OCI-LY7 (cell line): Measurements from ENCODE around the gene SULT1E1. TPM values are rescaled to one million over a fixed set of nuclear protein-coding genes. Genes with fewer than 3 reads are reported as not detected.
"Not testable (repeated sequence)": the region's sequence is repeated elsewhere in the genome, so short reads cannot be mapped to it uniquely, and the experiment has no call there.

Experiments used
- BruUV-seq: library from RNA; stranded (reverse); fragments of 400-500 nt; replicated peaks from 2 replicates; lab custom pipeline; 2021; lab: Mats Ljungman, UMichigan
- CTCF ChIA-PET: fragments of 300-600 bp; sonication (Branson Sonifier 250); formaldehyde crosslinking; loops from one replicate; lab custom pipeline; 2022; ENCODE audit warnings: antibody characterized with exemption; ENCODE audit not compliant: unreplicated experiment; lab: Charles Lee
- POLR2A ChIA-PET: fragments of 300-600 bp; sonication (Branson Sonifier 250); formaldehyde crosslinking; loops from one replicate; lab custom pipeline; 2022; ENCODE audit warnings: antibody characterized with exemption; lab: Charles Lee
- DNase-seq: peaks from one replicate; pipeline ENCODE4 v3.0.0-alpha.2; 2015; ENCODE audit warnings: low spot score
- H2AFZ ChIP-seq: fragments of 200-600 bp; sonication (generic), shearing (Covaris generic); 2 replicates; pipeline ENCODE4 v1.6.1; 2014; ENCODE audit warnings: mild to moderate bottlenecking, antibody characterized with exemption, low read length, moderate library complexity
- H3K27ac ChIP-seq: fragments of 200-600 bp; sonication (generic); 2 replicates; pipeline ENCODE4 v1.5.1; 2014; ENCODE audit warnings: mixed run types, low read depth, mild to moderate bottlenecking, moderate library complexity, low read length, inconsistent platforms; ENCODE audit not compliant: poor library complexity, severe bottlenecking
- H3K36me3 ChIP-seq: fragments of 200-600 bp; sonication (generic); 2 replicates; pipeline ENCODE4 v1.6.1; 2014; ENCODE audit warnings: mild to moderate bottlenecking, antibody characterized with exemption, low read length, moderate library complexity, mixed read lengths; ENCODE audit not compliant: insufficient read depth
- H3K4me1 ChIP-seq: fragments of 200-600 bp; sonication (generic); 2 replicates; pipeline ENCODE4 v1.5.1; 2014; ENCODE audit warnings: mild to moderate bottlenecking, low read length; ENCODE audit not compliant: insufficient read depth, poor library complexity, severe bottlenecking
- H3K4me2 ChIP-seq: fragments of 200-600 bp; sonication (generic); 2 replicates; pipeline ENCODE4 v1.6.1; 2014; ENCODE audit warnings: mild to moderate bottlenecking, low read length
- H3K4me3 ChIP-seq: fragments of 200-600 bp; sonication (generic); 2 replicates; pipeline ENCODE4 v1.5.1; 2014; ENCODE audit warnings: mild to moderate bottlenecking, low read depth, low read length; ENCODE audit not compliant: poor library complexity, severe bottlenecking
- H3K79me2 ChIP-seq: fragments of 200-600 bp; sonication (generic); 2 replicates; pipeline ENCODE4 v1.6.1; 2016; ENCODE audit warnings: low read depth, mild to moderate bottlenecking, low read length, moderate library complexity, mixed read lengths; ENCODE audit not compliant: insufficient read depth
- H3K9me2 ChIP-seq: fragments of 200-600 bp; sonication (generic); 2 replicates; pipeline ENCODE4 v1.6.1; 2016; ENCODE audit warnings: mild to moderate bottlenecking, low read length, mixed read lengths; ENCODE audit not compliant: insufficient read depth
- H3K9me3 ChIP-seq: fragments of 200-600 bp; sonication (generic); 2 replicates; pipeline ENCODE4 v1.6.1; 2014; ENCODE audit warnings: mild to moderate bottlenecking, mixed run types, low read length, mixed read lengths
- H4K20me1 ChIP-seq: fragments of 200-600 bp; sonication (generic); 2 replicates; pipeline ENCODE4 v1.6.1; 2014; ENCODE audit warnings: mild to moderate bottlenecking, antibody characterized with exemption, low read length, moderate library complexity, mixed read lengths; ENCODE audit not compliant: insufficient read depth
- CTCF ChIP-seq: fragments of 200-600 bp; sonication (generic); conservative IDR thresholded peaks from 2 replicates; pipeline ENCODE4 v1.5.1; 2014; ENCODE audit warnings: mild to moderate bottlenecking, antibody characterized with exemption, low read length, moderate library complexity, mixed read lengths
- EZH2phosphoT487 ChIP-seq: fragments of 200-600 bp; sonication (generic); IDR thresholded peaks from 2 replicates; pipeline ENCODE4 v1.6.1; 2018; ENCODE audit warnings: low read depth, borderline replicate concordance, mild to moderate bottlenecking, mixed run types, antibody characterized with exemption, low read length, moderate library complexity, mixed read lengths
- intact Hi-C: fragments of 100-400 bp; cut with micrococcal nuclease; formaldehyde crosslinking; loops from one replicate; pipeline ENCODE4 v1.10.0; 2022; ENCODE audit not compliant: unreplicated experiment
- total RNA-seq, 2 experiments: library from RNA; depleted of rRNA in 1 of 2; stranded (reverse); fragments of >200 nt in 1 of 2; shearing (Covaris generic) in 1 of 2; gene quantifications; 2 replicates each; pipeline ENCODE4 v1.2.3, GENCODE V29; 2014 to 2022

The SULT1E1 gene
- total RNA-seq, 2 experiments from 2014 or later, result not detected

DNA sequence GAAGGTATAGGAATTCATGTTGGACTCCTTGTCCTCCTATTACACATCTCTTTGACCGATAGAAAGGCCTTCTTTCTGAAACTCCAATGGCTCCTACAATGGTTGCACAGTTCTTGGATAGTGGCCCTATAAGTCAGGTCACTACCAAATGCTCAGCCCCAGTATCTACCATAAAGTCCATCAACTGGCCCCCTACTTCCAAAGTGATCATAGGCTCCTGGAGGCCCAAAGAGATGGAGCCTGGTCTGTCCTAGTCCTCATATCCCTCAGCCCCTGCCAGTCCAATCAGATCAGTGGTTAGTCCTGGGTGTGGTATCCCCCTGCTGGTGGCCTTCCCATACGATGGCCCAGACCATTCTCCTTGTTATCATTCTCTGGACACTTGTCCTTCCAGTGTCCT is 30.3 kb downstream of the SULT1E1 start:
- no peak overlapping the region for H3K4me2 ChIP-seq
- no peak overlapping the region for H3K27ac ChIP-seq
- no peak overlapping the region for H3K4me3 ChIP-seq
- no TSS peak for BruUV-seq
- intact Hi-C loops, result no loop called here
- no peaks in the 10 kb centered on the region for H3K36me3 ChIP-seq
- POLR2A ChIA-PET, result interaction anchor here (0.6 kb wide), 1 partner anchor 142 kb away, joined by 3 read pairs; no protein-coding TSS in a partner anchor
- no peaks in the 10 kb centered on the region for H3K79me2 ChIP-seq
- no peak for DNase-seq
- H3K4me1 ChIP-seq, result no peaks in the 10 kb centered on the region
- H3K9me3 ChIP-seq, result no peaks in the 10 kb centered on the region
- no peak overlapping the region for H2AFZ ChIP-seq
- no peaks in the 10 kb centered on the region for H3K9me2 ChIP-seq
- H4K20me1 ChIP-seq, result no peaks in the 10 kb centered on the region
- no peak for TF ChIP-seq EZH2phosphoT487
- no peak for TF ChIP-seq CTCF
- CTCF ChIA-PET, result no interaction called here

GRCh38 chr4:69828828-69829227 is 31.1 kb downstream of the SULT1E1 start:
- BruUV-seq, result no TSS peak
- intact Hi-C loops, result no loop called here
- POLR2A ChIA-PET, result interaction anchor here (0.6 kb wide), 1 partner anchor 141 kb away, joined by 3 read pairs; no protein-coding TSS in a partner anchor

GRCh38 chr4:69825056-69825455 is 34.9 kb downstream of the SULT1E1 start:
- H3K4me1 ChIP-seq, H3K9me3 ChIP-seq, intact Hi-C loops, H3K36me3 ChIP-seq, CTCF ChIA-PET, H3K4me3 ChIP-seq, BruUV-seq, H3K4me2 ChIP-seq, DNase-seq, H3K27ac ChIP-seq, H3K9me2 ChIP-seq, H2AFZ ChIP-seq, H3K79me2 ChIP-seq, H4K20me1 ChIP-seq: not testable (repeated sequence)
- POLR2A ChIA-PET, result interaction anchor here (0.6 kb wide), 1 partner anchor 15 kb away, joined by 3 read pairs; no protein-coding TSS in a partner anchor

More at GRCh38 chr4:69828828-69829227, 31.1 kb downstream of the SULT1E1 start:
- no peaks in the 10 kb centered on the region for H3K4me1 ChIP-seq
- no peaks in the 10 kb centered on the region for H4K20me1 ChIP-seq
- no peak for TF ChIP-seq CTCF
- no peak for TF ChIP-seq EZH2phosphoT487
- CTCF ChIA-PET, result no interaction called here
- no peak overlapping the region for H3K4me2 ChIP-seq
- no peak overlapping the region for H3K4me3 ChIP-seq
- no peaks in the 10 kb centered on the region for H3K36me3 ChIP-seq
- H3K9me3 ChIP-seq, result no peaks in the 10 kb centered on the region
- no peak overlapping the region for H2AFZ ChIP-seq
- DNase-seq, result no peak
- H3K27ac ChIP-seq, result no peak overlapping the region
- H3K79me2 ChIP-seq, result no peaks in the 10 kb centered on the region
- H3K9me2 ChIP-seq, result no peaks in the 10 kb centered on the region
